Activated CD4-positive, alpha-beta T cell treated with anti-CD3 and anti-CD28 coated beads, Interleukin-2, amount 50 U/mL, for 1 hour (primary cell): ENCODE data around the gene FSIP2.
"Not testable (repeated sequence)": the region's sequence is repeated elsewhere in the genome, so short reads cannot be mapped to it uniquely, and the experiment has no call there.

ENCODE experiments used
- DNase-seq: peaks from one replicate; pipeline ENCODE4 v3.0.0-alpha.2; 2020

FSIP2 gene

DNA sequence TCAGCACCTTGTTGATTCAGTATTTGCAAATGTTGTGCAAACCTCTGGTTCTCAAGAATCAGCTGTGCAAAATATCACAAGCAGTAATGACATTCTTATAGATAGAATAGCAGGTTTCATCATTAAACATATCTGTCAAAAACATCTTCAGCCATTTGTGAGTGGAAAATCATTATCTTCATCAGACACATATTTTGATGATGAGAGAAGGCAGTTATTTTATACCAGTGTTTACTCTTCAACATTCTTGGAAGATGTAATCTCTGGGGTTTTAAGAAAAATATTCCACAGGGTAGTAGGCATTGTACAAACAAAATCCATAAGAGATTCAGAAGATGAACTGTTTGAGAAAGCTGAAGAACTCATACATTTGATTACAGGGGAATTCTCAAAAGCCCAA is 64.3 kb downstream of the FSIP2 start:
- DNase-seq, result no peak

DNA sequence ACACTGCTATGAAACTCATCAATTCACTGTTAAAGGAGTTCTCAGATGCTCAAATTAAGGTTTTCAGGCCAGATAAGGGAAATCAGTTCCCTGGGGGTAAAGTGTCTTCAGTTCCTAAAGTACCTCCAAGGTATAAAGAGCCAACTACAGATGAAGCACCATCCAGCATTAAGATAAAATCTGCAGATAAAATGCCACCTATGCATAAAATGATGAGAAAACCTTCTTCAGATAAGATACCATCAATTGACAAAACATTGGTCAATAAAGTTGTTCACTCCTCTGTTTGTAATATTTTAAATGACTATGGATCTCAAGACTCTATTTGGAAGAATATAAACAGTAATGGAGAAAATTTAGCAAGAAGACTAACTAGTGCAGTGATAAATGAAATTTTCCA is 68.2 kb downstream of the FSIP2 start:
- DNase-seq, result no peak

DNA sequence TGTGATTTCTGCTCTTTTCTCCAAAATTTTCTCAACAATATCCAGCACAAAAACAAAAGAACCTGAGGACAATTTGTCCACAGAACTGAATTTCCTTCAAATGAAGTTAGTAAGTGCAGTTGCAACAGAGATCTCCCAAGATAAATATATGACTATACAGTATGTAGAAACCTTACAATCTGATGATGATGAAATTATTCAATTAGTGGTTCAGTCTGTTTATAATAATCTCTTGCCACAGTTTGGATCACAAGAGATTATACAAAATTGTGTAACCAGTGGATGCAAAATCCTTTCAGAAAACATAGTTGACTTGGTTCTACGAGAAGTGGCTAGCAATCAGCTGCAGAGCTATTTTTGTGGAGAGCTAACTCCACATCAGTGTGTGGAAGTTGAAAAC is 68.7 kb downstream of the FSIP2 start:
- DNase-seq, result no peak

DNA sequence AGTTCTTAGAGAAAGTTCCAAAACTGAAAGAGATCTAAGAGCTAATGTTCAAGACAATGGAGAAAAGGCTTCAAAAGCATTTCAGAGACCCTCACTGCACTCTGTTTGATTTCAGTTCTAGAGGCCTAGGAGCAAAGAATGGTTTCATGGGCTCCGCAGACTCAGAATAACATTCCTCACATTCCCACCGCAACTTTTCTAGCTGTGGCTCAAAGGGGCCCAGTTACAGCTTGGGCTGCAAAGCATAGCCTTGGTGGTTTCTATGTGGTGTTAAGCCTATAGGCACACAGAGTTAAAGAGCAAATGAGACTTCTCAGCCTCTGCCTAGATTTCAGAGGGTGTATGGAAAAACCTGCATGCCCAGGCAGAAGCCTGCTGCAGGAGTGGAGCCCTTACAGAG is 73.0 kb downstream of the FSIP2 start:
- DNase-seq, result no peak

DNA sequence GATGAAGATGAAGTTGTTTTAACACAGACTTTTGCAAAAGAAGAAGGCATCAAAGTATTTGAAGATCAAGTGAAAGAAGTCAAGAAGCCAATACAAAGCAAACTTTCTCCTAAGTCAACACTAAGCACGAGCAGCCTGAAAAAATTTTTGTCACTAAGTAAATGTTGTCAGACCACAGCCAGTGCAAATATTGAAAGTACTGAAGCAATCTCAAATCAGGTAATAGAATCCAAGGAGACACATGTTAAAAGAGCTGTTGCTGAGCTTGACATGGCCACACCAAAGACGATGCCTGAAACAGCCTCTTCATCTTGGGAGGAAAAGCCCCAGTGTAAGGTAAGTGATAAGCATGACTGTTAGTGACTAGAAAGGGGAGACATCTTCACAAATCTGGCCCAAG is 75.1 kb downstream of the FSIP2 start:
- DNase-seq, result no peak

DNA sequence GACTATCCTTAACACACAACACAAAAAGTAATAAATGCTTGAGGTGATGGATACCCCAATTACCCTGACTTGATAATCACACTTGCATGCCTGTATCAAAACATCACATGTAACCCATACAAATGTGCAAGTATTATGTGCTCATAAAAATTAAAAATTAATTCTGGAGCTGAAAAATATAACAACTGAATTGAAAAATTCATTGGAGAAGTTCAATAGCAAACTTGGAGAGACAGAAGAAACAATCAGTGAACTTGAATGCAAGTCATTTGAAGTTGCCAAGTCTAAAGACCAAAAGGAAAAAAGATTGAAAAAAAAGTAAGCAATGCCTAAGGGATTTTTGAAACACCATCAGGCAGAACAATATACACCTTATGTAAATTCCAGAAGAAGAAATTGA is 79.4 kb downstream of the FSIP2 start:
- DNase-seq, result no peak

DNA sequence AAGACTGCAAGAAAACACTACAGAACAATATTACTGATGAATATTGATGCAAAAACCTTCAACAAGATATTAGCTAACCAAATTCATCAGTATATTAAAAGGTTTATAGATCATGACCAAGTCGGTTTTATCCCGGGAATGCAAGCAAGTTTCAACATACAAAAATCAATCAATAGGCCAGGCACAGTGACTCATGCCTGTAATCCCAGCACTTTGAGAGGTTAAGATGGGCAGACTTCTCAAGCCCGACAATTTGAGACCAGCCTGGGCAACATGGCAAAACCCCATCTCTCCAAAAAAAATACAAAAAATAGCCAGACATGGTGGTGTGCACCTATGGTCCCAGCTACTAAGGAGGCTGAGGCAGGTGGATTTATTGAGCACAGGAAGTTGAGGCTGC is 82.9 kb downstream of the FSIP2 start:
- no peak for DNase-seq

DNA sequence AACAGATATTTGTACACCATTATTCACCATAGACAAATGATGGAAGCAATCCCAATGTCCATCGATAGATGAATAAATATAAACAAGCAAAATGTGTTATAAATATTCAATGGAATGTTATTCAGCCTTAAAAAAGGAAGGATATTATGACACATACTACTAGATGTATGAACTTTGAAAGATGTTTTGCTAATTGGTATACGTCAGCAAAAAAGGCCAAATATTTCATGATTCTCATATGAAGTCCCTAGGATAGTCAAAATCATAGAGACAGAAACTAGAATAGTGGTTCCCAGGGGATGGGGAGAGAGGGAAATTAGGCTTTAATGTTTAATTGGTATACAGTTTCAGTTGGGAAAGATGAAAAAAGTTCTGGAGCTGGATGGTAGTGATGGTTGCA is 85.2 kb downstream of the FSIP2 start:
- no peak for DNase-seq

DNA sequence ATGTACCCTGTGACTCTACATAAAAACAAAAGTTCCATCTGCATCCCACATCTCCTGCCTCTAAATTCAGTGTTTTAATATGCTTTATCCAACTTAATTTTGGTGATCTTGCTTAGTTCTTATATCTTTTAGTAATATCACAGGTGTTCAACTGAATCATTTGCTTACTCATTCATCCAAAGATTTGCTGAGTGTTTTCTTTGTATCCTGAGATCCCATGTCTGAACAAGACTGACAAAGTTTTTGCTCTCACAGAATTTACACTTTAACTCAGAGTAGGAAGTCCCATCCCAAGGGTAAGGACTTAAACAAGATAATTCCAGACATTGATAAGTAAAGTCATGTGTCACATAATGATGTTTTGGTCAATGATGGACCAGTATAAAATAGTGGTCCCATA is 87.0 kb downstream of the FSIP2 start:
- DNase-seq, result no peak

DNA sequence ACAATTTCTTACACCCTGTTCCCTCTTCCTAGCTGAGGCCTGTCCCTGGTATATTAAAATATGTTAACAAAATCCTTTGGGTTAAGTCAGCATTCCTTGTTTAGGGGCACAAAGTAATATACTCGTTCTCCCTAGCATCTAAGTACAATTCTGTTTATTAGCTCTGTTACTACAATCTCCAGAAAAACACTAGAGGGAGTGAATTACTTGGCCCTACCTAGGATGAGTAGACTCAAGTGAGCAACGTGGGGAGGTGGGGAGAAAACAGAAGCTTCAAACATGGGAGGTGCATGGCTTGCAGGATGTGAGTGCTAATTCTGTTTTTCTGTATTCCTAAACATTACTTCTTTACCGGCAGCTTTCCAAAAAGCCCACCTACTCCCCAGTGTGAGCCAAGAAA is 89.7 kb downstream of the FSIP2 start:
- DNase-seq, result no peak

DNA sequence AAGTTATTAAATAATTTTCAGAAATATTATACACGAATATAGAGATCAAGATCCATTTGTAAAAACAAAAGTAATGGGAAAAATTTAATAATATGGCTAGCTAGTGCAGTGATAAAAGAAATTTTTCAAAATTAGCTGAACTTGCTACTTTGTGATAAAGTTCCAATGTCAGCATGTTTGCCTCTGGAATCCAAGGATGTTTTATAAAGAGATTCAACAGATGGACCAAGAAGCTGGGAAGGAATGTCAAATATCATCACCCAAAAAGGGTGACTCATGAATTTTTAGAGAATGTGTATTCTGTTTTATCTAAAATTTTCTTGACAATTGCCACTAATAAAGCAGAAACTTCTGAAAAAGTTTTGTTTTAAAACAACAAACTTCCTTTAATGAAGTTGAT is 95.3 kb downstream of the FSIP2 start:
- no peak for DNase-seq

DNA sequence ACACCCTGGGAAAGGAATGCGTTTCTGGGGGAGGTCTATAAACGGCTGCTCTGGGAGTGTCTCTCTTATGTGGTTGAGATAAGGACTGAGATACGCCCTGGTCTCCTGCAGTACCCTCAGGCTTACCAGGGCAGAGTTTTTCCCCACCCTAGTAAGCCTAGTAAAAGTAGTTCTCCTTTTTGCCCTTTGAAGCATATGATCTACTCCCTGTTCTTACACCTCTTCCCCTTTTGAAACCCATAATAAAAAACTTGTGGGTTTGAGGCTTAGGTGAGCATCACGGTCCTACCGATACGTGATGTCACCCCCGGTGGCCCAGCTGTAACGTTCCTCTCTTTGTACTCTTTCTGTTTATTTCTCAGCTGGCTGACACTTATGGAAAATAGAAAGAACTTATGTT is 97.4 kb downstream of the FSIP2 start:
- DNase-seq, result no peak

DNA sequence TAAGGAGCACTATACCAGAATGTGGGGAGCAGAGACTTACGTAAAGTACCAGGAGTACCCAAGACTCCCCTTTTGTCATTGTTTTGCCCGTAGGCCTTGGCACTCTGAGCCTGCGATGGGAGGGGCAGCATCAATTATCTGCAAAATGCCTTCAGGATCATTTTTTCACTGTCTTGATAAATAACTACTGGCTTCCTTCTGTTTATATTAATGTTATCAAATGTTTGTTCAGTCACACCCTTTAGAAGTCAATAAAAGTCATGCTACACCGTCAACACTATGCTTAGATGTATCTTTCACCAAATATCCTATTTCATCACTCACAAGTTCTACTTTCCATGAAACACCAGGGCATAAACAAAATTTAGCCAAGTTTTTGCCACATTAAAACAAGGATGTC is 116.3 kb downstream of the FSIP2 start:
- no peak for DNase-seq

DNA sequence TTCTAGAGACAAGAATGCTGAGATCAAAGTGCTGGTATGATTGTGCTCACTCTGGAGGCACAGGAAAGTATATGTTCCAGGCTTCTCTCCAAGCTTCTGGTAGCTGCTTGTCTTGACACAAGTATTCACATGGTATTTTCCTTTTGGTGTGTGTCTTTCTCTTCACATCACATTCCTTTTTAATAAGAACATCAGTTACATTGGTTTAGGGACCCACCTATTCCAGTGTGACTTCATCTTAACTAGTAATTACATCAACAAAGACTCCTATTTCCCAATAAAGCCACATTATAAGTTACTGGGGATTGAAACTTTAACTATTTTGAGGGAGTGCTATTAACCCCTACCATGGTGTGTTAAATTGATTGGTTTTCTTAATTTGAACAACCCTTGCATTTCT is 119.1 kb downstream of the FSIP2 start:
- no peak for DNase-seq

DNA sequence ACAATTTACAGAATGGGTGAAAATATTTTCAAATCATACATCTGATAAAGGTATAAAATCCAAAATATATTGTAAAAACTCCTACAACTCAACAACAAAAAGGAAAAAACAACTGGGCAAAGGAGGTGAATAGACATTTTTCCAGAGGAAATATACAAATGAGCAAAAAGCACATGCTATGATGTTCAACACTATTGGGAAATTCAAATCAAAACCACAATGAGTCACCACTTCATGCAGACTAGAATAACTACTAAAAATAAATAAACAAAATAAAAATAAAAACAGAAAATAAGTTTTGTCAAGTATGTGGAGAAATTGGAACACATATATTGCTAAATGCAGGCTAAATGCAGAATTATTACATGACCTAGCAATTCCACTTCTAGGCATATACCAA is 120.9 kb downstream of the FSIP2 start:
- no peak for DNase-seq

DNA sequence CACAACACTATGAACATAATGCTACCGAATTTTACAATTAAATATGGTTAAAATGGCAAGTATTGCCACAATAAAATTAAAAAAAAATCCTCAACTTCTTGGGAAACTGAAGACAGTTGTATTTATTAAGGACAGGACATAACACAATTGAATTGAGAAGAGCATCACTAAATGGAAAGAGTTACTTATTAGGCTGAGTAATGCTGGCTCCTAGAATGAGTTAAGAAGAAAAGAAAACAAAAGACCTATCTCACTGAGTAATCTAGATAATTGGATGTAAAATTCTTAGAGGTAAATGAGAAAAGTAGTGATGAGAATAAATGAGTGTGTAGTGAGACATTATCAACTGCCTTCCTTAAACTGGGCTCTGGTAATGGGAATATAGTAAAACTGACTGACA is 121.7 kb downstream of the FSIP2 start:
- no peak for DNase-seq

DNA sequence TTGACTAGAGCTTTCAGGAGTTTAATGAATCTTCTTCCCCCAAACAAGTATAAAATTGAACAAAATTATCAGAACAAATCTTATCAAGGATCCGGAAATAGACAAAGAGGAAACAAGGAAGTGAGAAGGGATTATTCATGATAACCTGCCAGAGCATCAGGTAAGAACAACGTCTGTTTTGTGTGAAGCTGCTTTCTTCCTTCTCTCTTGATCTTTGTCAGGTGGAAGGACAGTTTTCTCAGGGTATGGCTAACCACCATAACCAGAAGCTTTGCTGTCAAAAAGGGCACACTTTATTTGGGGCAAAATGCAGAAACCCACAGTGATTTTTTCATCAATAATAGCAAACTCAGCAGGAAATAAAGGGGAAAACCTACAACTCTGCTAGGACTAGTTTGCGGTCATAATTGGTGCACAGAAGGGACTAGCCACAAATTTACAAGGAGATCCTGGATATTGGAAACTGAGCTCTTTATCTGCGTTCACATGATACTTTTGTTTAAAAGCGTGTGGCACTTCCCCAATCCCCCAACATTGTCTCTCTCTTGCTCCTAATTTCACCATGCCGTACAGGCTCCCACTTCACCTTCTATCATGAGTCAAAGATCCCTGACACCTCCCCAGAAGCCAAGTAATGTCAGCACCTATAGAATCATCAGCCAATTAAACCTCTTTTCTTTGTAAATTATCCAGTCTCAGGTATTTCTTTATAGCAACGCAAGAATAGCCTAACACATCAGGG is 124.2 kb downstream of the FSIP2 start:
- no peak for DNase-seq

DNA sequence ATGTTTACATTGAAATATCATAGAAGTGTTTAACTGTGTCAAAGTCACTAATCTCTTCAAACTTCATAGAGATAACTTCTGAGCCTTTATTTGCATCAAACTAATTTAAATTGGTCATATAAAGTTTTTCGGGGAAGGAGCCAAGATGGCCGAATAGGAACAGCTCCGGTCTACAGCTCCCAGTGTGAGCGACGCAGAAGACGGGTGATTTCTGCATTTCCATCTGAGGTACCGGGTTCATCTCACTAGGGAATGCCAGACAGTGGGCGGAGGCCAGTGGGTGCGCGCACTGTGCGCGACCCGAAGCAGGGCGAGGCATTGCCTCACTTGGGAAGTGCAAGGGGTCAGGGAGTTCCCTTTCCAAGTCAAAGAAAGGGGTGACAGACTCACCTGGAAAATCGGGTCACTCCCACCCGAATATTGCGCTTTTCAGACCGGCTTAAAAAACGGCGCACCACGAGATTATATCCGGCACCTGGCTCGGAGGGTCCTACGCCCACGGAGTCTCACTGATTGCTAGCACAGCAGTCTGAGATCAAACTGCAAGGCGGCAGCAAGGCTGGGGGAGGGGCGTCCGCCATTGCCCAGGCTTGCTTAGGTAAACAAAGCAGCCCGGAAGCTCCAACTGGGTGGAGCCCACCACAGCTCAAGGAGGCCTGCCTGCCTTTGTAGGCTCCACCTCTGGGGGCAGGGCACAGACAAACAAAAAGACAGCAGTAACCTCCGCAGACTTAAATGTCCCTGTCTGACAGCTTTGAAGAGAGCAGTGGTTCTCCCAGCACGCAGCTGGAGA is 126.1 kb downstream of the FSIP2 start:
- DNase-seq, result not testable (repeated sequence)

DNA sequence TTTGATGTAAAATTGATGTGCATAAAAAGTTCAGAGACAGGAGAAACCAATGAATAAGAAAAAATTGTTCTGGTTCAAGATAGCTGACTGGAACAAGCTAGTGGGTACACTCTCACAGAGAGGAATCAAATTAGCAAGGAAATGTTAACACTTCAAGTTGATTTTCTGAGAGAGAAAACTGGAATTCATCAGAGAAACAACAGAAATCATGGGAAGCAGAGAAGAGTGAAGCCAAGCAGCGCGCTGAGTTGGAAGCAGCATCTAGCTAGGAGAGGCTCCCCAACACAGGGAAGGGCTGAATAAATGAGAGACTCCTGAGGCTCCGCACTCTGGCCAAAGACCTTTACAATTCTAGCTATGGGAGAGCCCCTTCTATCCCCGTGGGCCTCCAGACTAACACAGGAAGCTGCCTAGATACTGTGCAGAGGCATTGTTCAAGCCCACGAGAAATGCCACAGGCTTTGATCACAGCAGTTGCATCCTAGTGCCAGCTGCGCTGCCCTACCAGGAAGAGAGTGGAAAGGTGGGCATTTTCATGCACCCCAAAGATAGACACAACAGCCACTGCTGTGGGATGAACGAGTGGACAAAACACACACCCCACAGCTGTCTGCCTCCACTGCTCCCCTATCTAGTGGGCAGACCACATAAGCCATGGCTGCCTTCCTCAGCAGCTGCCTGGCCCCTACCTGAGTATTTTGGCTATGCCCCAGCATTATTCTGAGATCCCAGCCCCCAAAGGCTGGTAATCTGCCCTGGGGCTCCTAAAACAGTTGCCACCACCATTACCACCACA is 136.7 kb downstream of the FSIP2 start:
- DNase-seq, result no peak

DNA sequence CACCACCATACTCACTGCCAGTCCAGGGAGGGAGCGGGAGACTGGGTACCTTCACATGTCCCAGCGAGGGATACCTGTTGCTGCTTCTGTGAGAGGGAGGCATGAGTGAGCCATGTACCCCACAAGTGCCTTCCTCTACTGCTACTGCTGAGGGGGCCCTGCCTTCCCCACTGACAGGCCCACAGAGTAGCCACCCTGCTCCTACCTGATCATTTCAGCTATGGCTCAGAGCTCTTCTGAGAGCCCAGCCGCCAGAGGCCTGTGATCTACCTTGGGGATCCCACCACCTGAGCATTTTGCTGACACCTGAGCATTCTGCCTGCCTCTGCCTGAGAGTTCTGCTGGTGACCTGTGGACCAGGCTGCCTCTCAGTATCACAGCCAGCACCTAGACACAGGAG is 137.6 kb downstream of the FSIP2 start:
- no peak for DNase-seq

DNA sequence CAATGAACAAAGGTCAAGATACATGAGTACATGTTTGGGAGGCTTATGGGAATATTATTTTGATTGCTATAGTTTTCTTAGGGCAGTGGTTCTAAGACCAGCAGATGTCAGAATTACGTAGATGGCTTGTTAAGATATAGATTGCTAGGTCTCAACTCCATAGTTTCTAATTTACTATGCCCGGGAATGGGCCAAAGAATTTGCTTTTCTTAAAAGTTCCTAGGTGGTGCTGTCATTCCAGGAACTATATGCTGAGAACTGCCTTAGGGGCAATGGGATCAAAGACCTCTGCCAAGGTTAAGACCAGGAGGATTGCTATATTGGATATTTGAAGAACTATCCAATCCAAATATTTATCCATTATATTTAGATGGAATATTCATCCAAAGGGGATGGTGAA is 141.8 kb downstream of the FSIP2 start:
- DNase-seq, result no peak
